ENCODE measurements around the gene PPP1R13L. TPM values are rescaled to one million over a fixed set of nuclear protein-coding genes. Genes with fewer than 3 reads are reported as not detected.
A peak's percentile ranks its signal among the peaks of the same experiment; 100 is the strongest.

PPP1R13L gene
- total RNA-seq, 1 experiment from 2014 or later, result 27.5 TPM

DNA sequence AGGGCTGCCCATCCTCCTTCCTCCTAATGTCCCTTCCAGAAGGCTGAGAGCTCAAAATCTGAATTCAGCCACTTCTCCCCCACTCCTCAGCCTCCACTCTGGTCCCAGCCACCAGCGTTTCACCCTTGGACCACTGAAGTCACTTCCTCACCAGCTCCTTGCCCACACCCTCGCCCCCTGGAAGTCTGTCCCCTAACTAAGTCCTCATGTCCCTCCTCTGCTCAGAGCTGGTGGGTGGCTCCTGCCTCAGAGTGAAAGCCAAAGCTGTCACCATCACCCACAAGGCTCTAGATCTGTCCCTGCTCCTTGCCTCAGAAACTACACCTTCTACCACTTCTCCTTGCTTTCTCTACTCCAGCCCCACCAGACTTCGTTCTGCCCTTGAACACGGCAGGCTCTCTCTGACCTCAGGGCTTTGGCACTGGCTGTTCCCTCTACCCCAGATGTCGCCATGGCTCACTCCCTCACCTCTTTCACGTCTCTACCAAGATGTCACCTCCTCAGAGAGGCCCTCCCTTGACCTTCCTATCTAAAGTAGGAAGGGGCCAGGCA, 17.2 kb upstream of the PPP1R13L start:
- DNase-seq (ENCODE audit: low spot score) (no peak), ATAC-seq (no peak)
- H3K4me3 Mint-ChIP-seq, result peak overlapping the region; percentile 31
- H3K36me3 Mint-ChIP-seq, result peaks cover 10% of the 10 kb centered on the region
- ChIA-PET CTCF (interaction anchor here (0.9 to 1.1 kb wide), 2 partner anchors 17 to 20 kb away, joined by 3 read pairs; no protein-coding TSS in a partner anchor), POLR2A (no interaction called here)
- TF ChIP-seq ZMAT4 (CRISPR knock-in tag; IDR thresholded peaks at IDR 0.05), result no peak
- TF ChIP-seq USF2 (CRISPR knock-in tag; IDR thresholded peaks at IDR 0.05), result no peak
- TF ChIP-seq NR1H2 (CRISPR knock-in tag; IDR thresholded peaks at IDR 0.05), result no peak
- no peak for TF ChIP-seq ZNF219 (CRISPR knock-in tag; IDR thresholded peaks at IDR 0.05; ENCODE audit: borderline replicate concordance)
- no peak for TF ChIP-seq NR3C1 (CRISPR knock-in tag; conservative IDR thresholded peaks at IDR 0.05; ENCODE audit: low read depth)
- TF ChIP-seq ETV6 (CRISPR knock-in tag; IDR thresholded peaks at IDR 0.05), result no peak
- TF ChIP-seq CBFB (CRISPR knock-in tag; IDR thresholded peaks at IDR 0.05; ENCODE audit: low read depth), result no peak
- no peak for TF ChIP-seq ARID4B (CRISPR knock-in tag; IDR thresholded peaks at IDR 0.05; ENCODE audit: borderline replicate concordance)
- no peak for TF ChIP-seq ZNF425 (CRISPR knock-in tag; conservative IDR thresholded peaks at IDR 0.05)
- TF ChIP-seq NFYB (CRISPR knock-in tag; conservative IDR thresholded peaks at IDR 0.05; ENCODE audit: low read depth), result no peak
- no peak for TF ChIP-seq E2F4 (CRISPR knock-in tag; IDR thresholded peaks at IDR 0.05; ENCODE audit: borderline replicate concordance, low read depth)
- no peak for TF ChIP-seq MYBL2 (CRISPR knock-in tag; IDR thresholded peaks at IDR 0.05)
- no peak for TF ChIP-seq GRHL2 (CRISPR knock-in tag; IDR thresholded peaks at IDR 0.05; ENCODE audit: insufficient replicate concordance, severe bottlenecking)
- no peak for TF ChIP-seq TEAD4 (CRISPR knock-in tag; IDR thresholded peaks at IDR 0.05)
- TF ChIP-seq IRF2 (CRISPR knock-in tag; IDR thresholded peaks at IDR 0.05; ENCODE audit: borderline replicate concordance, low read depth), result no peak
- H3K27me3 Mint-ChIP-seq (ENCODE audit: low read depth), result no peaks in the 10 kb centered on the region
- peaks cover 21% of the 10 kb centered on the region for H3K4me1 Mint-ChIP-seq
- H3K9me3 Mint-ChIP-seq, result no peaks in the 10 kb centered on the region
- H3K27ac Mint-ChIP-seq, result peak overlapping the region; percentile 8

GRCh38 chr19:45420871-45421270, 16.0 kb upstream of the PPP1R13L start:
- Mint-ChIP-seq H3K27me3 (ENCODE audit: low read depth) (no peaks in the 10 kb centered on the region), H3K4me1 (peaks cover 21% of the 10 kb centered on the region), H3K4me3 (no peak overlapping the region), H3K36me3 (peaks cover 13% of the 10 kb centered on the region), H3K27ac (no peak overlapping the region), H3K9me3 (no peaks in the 10 kb centered on the region)
- ATAC-seq (no peak), DNase-seq (ENCODE audit: low spot score) (no peak)
- CTCF ChIA-PET, result no interaction called here
- POLR2A ChIA-PET, result interaction anchor here (0.6 kb wide), 1 partner anchor 38 kb away, joined by 3 read pairs; no protein-coding TSS in a partner anchor
- TF ChIP-seq PREB (CRISPR knock-in tag; IDR thresholded peaks at IDR 0.05; ENCODE audit: borderline replicate concordance), result no peak
- TF ChIP-seq, protein P1, sequence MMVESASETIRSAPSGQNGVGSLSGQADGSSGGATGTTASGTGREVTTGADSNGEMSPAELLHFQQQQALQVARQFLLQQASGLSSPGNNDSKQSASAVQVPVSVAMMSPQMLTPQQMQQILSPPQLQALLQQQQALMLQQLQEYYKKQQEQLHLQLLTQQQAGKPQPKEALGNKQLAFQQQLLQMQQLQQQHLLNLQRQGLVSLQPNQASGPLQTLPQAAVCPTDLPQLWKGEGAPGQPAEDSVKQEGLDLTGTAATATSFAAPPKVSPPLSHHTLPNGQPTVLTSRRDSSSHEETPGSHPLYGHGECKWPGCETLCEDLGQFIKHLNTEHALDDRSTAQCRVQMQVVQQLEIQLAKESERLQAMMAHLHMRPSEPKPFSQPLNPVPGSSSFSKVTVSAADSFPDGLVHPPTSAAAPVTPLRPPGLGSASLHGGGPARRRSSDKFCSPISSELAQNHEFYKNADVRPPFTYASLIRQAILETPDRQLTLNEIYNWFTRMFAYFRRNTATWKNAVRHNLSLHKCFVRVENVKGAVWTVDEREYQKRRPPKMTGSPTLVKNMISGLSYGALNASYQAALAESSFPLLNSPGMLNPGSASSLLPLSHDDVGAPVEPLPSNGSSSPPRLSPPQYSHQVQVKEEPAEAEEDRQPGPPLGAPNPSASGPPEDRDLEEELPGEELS (CRISPR knock-in tag; IDR thresholded peaks at IDR 0.05), result no peak
- TF ChIP-seq, protein P2, sequence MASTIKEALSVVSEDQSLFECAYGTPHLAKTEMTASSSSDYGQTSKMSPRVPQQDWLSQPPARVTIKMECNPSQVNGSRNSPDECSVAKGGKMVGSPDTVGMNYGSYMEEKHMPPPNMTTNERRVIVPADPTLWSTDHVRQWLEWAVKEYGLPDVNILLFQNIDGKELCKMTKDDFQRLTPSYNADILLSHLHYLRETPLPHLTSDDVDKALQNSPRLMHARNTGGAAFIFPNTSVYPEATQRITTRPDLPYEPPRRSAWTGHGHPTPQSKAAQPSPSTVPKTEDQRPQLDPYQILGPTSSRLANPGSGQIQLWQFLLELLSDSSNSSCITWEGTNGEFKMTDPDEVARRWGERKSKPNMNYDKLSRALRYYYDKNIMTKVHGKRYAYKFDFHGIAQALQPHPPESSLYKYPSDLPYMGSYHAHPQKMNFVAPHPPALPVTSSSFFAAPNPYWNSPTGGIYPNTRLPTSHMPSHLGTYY (CRISPR knock-in tag; IDR thresholded peaks at IDR 0.05), result no peak
- no peak for TF ChIP-seq ZSCAN18 (CRISPR knock-in tag; IDR thresholded peaks at IDR 0.05)

All from WTC11 (cell line).